NCI-H82 treated with DMSO at 0.1 percent for 48 hours (cell line): ENCODE measurements around the gene APOBEC3C.
"Not testable (repeated sequence)": the region's sequence is repeated elsewhere in the genome, so short reads cannot be mapped to it uniquely, and the experiment has no call there.

Experiments used
- DNase-seq: peaks from one replicate; lab custom pipeline; 2025; ENCODE audit not compliant: unreplicated experiment; lab: John Stamatoyannopoulos, UW

APOBEC3C gene

DNA sequence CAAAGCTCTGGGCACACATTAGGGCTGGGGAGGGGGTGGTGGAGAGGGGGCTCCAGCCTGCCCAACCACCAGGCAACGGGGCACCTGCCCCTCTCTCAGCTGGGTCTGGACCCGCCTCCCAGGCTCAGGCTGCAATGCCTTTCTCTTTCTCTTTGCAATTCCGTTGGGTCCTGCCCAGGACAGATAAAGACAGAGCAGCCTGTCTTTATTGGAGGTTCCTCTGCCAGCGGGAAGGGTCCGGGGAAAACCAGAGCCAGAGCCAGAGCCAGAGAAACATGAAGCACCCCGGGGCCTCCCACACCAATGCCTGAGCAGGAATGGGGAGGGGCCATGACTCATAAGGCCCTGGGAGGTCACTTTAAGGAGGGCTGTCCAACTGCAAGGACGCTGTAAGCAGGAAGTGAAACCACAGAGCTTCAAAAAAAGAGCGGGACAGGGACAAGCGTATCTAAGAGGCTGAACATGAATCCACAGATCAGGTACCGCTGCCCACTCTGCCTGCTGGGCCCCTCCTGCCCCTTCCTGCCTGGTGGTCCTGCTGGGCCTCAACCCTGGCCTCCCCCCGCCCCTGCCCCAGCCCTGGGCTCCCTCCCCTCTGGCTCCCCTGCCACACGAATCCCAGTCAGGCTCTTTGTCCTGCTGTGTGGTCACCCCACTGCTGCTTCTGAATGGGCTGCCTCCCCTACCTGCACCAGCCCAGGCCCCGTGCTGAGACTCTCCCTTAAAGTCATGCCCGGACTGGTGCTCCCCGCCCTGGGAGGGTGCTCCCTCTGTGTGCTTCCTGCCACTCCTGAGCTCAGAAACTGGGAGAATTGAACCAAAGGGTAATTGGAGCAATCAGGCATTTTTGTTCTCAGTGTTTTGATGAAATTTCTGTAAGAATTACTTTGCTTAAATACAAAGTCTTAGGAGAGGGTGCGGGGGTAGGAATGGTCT is 31.8 kb upstream of the APOBEC3C start, which contains the start of gene APOBEC3B:
Gene APOBEC3B (plus strand): TSS at position 356 of the 936 bp plus-strand sequence. CDS start 107 bp downstream, at position 463.
- DNase-seq, result no peak

GRCh38 chr22:38984224-38984623 is 29.8 kb upstream of the APOBEC3C start:
- no peak for DNase-seq

GRCh38 chr22:38984784-38985757 is 29.0 kb upstream of the APOBEC3C start:
- not testable (repeated sequence) for DNase-seq

- DNase-seq, result no peak
These were observed 27.4 kb upstream of the APOBEC3C start for GRCh38 chr22:38986629-38987028.

DNA sequence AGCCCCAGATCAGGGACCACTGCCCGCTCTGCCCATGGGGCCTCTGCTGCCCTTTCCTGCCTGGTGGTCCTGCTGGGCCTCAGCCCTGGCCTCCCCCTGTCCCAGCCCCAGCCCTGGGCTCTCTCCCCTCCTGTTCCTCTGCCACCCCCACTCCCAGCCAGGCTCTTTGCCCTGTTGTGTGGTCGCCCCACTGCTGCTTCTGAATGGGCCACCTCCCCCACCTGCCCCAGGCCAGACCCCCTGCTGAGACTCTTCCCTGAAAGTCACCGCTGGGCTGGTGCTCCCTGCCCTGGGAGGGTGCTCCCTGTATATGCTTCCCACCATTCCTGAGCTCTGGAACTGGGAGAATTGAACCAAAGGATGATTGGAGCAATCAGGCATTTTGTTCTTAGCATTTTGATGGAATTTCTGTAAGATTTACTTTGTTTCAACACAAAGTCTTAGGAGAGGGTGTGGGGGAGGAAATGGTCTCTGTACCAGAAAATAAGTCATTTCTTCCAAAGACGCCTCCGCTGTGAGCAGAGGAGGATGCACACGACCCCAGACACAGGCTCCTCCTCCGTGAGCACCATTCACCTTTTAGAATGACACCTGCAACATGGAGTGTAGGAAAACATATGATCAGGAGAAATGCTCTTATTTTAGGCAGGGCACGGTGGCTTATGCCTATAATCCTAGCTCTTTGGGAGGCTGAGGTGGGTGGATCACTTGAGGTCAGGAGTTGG is 26.7 kb upstream of the APOBEC3C start:
- DNase-seq, result no peak

- no peak for DNase-seq
These were observed 24.6 kb upstream of the APOBEC3C start for GRCh38 chr22:38989466-38989865.

DNA sequence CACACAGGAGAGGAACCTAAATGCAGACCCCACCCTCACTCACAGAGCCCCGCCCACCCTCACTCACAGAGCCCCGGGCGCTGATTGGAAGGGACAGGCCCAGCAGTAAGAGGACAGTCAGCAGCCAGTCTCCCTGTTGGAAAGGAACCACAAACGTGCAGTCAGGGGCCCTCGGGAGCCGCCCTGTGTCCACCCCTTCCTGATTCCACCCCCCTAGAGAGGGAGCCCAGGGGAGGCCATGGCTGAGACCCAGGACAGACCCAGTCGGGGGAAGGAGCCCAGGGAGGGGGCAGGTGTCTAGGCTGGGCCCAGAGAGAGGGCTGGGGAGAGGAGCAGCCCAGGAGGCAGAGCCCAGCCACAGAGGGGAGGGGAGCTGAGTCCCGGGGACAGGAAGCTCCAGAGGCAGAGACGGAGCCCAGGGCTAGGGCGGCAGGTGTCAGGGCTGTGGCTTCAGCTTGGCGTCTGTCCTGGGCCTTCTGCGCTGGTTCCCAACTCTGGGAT is 21.1 kb upstream of the APOBEC3C start:
- not testable (repeated sequence) for DNase-seq

GRCh38 chr22:38996105-38996504 is 18.0 kb upstream of the APOBEC3C start:
- no peak for DNase-seq

DNA sequence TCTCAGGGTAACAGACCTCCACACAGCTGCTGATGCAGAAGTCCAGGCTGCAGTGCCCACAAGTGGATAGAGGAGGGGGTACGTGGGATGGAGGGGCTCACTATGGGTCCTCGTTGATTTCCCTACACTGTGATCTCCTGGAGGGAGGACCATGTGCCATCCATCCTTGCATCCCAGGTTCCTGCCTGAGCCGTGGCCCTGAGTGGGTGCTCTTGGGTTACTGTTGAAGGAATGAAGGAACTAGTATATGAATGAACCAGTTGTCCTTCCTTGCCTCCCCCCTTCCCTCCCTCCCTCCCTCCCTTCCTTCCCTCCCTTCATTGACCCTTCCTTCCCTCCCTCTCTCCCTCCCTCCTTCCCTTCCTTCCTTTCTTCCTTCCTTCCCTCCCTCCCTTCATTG is 16.5 kb upstream of the APOBEC3C start:
- no peak for DNase-seq

GRCh38 chr22:39003165-39003638 is 10.9 kb upstream of the APOBEC3C start:
- no peak for DNase-seq

DNA sequence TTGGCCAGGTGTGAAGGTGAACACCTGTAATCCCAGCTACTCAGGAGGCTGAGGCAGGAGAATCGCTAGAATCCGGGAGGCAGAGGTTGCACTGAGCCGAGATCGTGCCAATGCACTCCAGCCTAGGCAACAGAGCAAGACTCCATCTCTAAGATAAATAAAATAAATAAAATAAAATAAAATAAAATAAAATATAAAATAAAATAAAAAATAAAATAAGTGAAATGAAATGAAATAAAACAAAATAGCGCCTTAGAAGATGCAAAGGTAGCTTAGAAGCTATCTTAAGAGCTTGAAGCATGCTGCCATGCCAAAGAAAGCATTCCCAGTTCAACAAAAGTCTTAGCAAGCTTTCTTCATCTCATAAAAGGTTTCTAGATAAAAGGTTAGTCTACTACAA is 6.9 kb upstream of the APOBEC3C start:
- DNase-seq, result no peak

DNA sequence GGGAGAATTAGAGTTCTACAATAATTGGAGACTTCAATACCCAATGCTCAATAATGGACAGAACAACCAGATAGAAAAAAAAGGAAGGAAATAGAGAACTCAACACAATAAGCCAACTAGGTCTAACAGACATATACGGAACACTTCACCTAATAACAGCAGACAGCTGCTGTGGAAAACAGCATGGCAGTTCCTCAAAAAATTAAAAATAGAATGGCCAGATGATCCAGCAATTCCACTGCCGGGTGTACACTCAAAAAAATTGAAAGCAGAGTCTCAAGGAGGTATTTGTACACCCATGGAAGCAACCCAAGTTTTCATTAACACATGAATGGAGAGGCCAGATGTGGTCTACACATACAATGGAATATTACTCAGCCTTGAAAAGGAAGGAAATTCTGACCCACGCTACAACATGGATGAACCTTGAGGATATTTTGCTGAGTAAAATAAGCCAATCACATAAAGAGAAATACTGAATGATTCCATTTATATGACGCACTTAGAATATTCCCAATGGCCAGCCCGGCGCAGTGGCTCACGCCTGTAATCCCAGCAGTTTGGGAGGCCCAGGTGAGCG is 5.7 kb upstream of the APOBEC3C start:
- not testable (repeated sequence) for DNase-seq

GRCh38 chr22:39010946-39011345 is 3.1 kb upstream of the APOBEC3C start:
- DNase-seq, result no peak

- DNase-seq, result no peak
These were observed 1.2 kb upstream of the APOBEC3C start for GRCh38 chr22:39012533-39013511.

DNA sequence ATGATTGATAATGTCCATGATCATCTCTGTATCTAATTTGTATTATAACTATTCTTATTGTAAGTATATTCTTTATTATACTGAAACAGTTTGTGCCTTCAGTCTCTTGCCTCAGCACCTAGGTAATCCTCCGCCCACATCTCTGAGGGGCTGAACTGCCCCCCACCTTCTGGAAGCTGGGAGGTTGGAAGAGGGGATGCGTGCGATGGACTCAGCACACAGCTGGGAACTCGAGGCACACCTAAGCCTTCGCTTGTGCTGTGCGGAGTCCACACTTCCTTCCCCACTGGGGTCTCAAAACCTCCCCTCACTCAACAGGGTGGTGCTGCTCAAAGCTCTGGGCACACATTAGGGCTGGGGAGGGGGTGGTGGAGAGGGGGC is 506 bp upstream of the APOBEC3C start:
- not testable (repeated sequence) for DNase-seq

DNA sequence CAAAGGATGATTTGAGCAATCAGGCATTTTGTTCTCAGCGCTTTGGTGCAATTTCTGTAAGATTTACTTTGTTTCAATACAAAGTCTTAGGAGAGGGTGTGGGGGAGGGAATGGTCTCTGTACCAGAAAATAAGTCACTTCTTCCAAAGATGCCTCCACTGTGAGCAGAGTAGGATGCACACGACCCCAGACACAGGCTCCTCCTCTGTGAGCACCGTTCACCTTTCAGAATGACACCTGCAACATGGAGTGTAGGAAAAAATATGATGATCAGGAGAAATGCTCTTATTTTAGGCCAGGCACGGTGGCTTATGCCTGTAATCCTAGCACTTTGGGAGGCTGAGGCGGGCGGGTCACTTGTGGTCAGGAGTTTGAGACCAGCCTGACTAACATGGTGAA is 665 bp downstream of the APOBEC3C start:
- DNase-seq, result not testable (repeated sequence)

GRCh38 chr22:39016592-39016991 is 2.5 kb downstream of the APOBEC3C start:
- DNase-seq, result no peak

GRCh38 chr22:39017596-39018365 is 3.7 kb downstream of the APOBEC3C start:
- DNase-seq, result no peak
